ENCODE measurements around the gene AVPI1. TPM values are rescaled to one million over a fixed set of nuclear protein-coding genes. Genes with fewer than 3 reads are reported as not detected.

Gene AVPI1
- total and polyA plus RNA-seq, 8 donors = 4.3 to 19.7 (median 5.1) TPM

- no peak for DNase-seq
- no peak for ATAC-seq
These were observed 20.3 kb upstream of the AVPI1 start for GRCh38 chr10:97707134-97707861.

GRCh38 chr10:97705006-97705670 is 18.1 kb upstream of the AVPI1 start:
- ATAC-seq = no peak
- H3K27me3 ChIP-seq = no peaks in the 10 kb centered on the region
- DNase-seq = no peak

More at GRCh38 chr10:97707134-97707861, 20.3 kb upstream of the AVPI1 start:
- intact Hi-C loops (cut with DNase I) = no loop called here
- no peak overlapping the region for H3K27ac ChIP-seq
- H3K4me1 ChIP-seq = peaks cover 0 to 21% of the 10 kb centered on the region in 2 donors
- TF ChIP-seq CTCF (IDR thresholded peaks at IDR 0.05) = no peak
- H3K27me3 ChIP-seq = no peaks in the 10 kb centered on the region
- no peaks in the 10 kb centered on the region for H3K36me3 ChIP-seq
- H3K4me3 ChIP-seq = no peak overlapping the region
- no peaks in the 10 kb centered on the region for H3K9me3 ChIP-seq

GRCh38 chr10:97704341-97704740 is 17.3 kb upstream of the AVPI1 start:
- H3K36me3 ChIP-seq = no peaks in the 10 kb centered on the region
- H3K4me1 ChIP-seq = peaks cover 0 to 3% of the 10 kb centered on the region in 2 donors
- ATAC-seq (no peak), DNase-seq (no peak)
- no peak for TF ChIP-seq CTCF (IDR thresholded peaks at IDR 0.05)
- no peak overlapping the region for H3K27ac ChIP-seq
- H3K27me3 ChIP-seq = no peaks in the 10 kb centered on the region
- no peak overlapping the region for H3K4me3 ChIP-seq
- intact Hi-C loops (cut with DNase I) = no loop called here
- H3K9me3 ChIP-seq = no peaks in the 10 kb centered on the region

More at GRCh38 chr10:97705006-97705670, 18.1 kb upstream of the AVPI1 start:
- Histone ChIP-seq H3K9me3 (no peaks in the 10 kb centered on the region), H3K27ac (no peak overlapping the region), H3K4me1 (peaks cover 0 to 11% of the 10 kb centered on the region in 2 donors), H3K4me3 (no peak overlapping the region), H3K36me3 (no peaks in the 10 kb centered on the region)
- no peak for TF ChIP-seq CTCF (IDR thresholded peaks at IDR 0.05)
- intact Hi-C loops (cut with DNase I) = no loop called here

GRCh38 chr10:97703398-97704067 is 16.5 kb upstream of the AVPI1 start:
- Histone ChIP-seq H3K36me3 (no peaks in the 10 kb centered on the region), H3K4me3 (no peak overlapping the region), H3K9me3 (no peaks in the 10 kb centered on the region), H3K27ac (no peak overlapping the region), H3K27me3 (no peaks in the 10 kb centered on the region), H3K4me1 (no peaks in the 10 kb centered on the region)
- intact Hi-C loops (cut with DNase I) = no loop called here
- TF ChIP-seq CTCF (IDR thresholded peaks at IDR 0.05) = no peak
- no peak for ATAC-seq
- no peak for DNase-seq

All from left lung (tissue), 10 donors.